AG10803 (cell line): ENCODE measurements around the gene SFMBT1.

Experiments used
- DNase-seq: peaks from one replicate; pipeline ENCODE4 v3.0.0; 2010; ENCODE audit warnings: low read depth
- H3K4me3 ChIP-seq: 2 replicates; pipeline ENCODE4 v1.5.1; 2011; ENCODE audit warnings: mild to moderate bottlenecking, low read length, control low read depth
- CTCF ChIP-seq: conservative IDR thresholded peaks from 2 replicates; pipeline ENCODE4 v1.5.1; 2011; ENCODE audit warnings: mild to moderate bottlenecking, low read length, control low read depth, inconsistent platforms

SFMBT1 gene

GRCh38 chr3:52896613-52897012 is 149.3 kb downstream of the SFMBT1 start:
- TF ChIP-seq CTCF: no peak
- H3K4me3 ChIP-seq: peak overlapping the region; percentile 67
- no peak for DNase-seq

GRCh38 chr3:52896151-52896550 is 149.7 kb downstream of the SFMBT1 start:
- TF ChIP-seq CTCF: no peak
- DNase-seq: no peak
- peak overlapping the region; percentile 67 for H3K4me3 ChIP-seq

- DNase-seq: no peak
- TF ChIP-seq CTCF: no peak
- no peak overlapping the region; the same call in 1 of the 2 replicates for H3K4me3 ChIP-seq
Observed at GRCh38 chr3:52895418-52895817, 150.5 kb downstream of the SFMBT1 start.

- no peak for DNase-seq
- no peak for TF ChIP-seq CTCF
- H3K4me3 ChIP-seq: no peak overlapping the region
Observed at GRCh38 chr3:52894756-52895155, 151.1 kb downstream of the SFMBT1 start.

GRCh38 chr3:52893723-52894122 is 152.2 kb downstream of the SFMBT1 start:
- TF ChIP-seq CTCF: no peak
- H3K4me3 ChIP-seq: peak overlapping the region; percentile 49
- DNase-seq: no peak

- peak; percentile 41 for TF ChIP-seq CTCF
- peak; percentile 69 for DNase-seq
- peak overlapping the region; percentile 49 for H3K4me3 ChIP-seq
Observed at GRCh38 chr3:52892625-52893311, 153.1 kb downstream of the SFMBT1 start.

GRCh38 chr3:52892290-52892624 is 153.6 kb downstream of the SFMBT1 start:
- peak overlapping the region; percentile 28 for H3K4me3 ChIP-seq
- no peak for TF ChIP-seq CTCF
- no peak for DNase-seq
